OCI-LY7 (cell line): Measurements from ENCODE around the gene AP3S2.

Source experiments
- EZH2phosphoT487 ChIP-seq: fragments of 200-600 bp; sonication (generic); IDR thresholded peaks from 2 replicates; pipeline ENCODE4 v1.6.1; 2018; ENCODE audit warnings: low read depth, borderline replicate concordance, mild to moderate bottlenecking, mixed run types, antibody characterized with exemption, low read length, moderate library complexity, mixed read lengths
- TF ChIP-seq, protein P1 (sequence below): fragments of 200-600 bp; sonication (generic); conservative IDR thresholded peaks from 2 replicates; pipeline ENCODE4 v1.5.1; 2014; ENCODE audit warnings: mild to moderate bottlenecking, antibody characterized with exemption, low read length, moderate library complexity, mixed read lengths

DNA sequence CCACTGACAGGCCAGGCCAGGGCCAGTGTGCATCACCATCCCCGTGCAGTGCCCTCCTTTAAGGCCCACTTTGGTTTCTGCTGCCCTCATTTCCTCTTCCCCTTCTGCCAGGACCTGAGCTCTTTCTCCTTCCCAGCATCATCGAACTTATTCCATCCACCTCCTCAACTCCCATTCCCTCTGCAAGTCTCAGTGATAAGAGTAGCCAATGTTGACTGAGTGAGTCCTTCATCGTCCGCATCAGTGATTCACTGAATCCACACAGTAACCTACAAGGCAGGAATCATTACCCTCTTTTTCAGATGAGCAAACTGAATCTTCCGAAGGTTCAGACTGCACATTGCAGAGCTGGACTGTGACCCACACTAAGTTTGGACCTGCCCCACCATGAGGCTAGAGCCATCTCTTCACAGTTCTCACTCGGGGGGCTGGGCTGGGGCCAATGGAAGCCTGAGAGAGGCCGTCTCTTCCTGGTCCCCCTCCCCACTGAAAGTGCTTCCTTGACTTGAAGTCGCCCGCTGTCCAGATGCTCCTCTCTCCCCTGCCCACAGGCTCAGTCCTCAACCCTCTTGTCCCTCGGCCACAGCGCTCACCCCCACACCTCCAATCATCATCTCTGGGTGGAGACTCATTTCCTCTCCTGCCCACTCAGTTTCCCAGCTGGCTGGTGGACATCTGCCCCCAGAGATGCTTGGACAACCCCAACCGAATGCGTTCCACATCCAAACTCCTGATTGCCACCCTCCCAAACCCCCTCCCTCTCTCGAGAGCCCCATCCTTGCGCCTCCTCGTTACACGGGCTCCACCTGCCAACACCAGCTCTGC lies 64.0 kb downstream of the AP3S2 start:
- TF ChIP-seq, protein P1, sequence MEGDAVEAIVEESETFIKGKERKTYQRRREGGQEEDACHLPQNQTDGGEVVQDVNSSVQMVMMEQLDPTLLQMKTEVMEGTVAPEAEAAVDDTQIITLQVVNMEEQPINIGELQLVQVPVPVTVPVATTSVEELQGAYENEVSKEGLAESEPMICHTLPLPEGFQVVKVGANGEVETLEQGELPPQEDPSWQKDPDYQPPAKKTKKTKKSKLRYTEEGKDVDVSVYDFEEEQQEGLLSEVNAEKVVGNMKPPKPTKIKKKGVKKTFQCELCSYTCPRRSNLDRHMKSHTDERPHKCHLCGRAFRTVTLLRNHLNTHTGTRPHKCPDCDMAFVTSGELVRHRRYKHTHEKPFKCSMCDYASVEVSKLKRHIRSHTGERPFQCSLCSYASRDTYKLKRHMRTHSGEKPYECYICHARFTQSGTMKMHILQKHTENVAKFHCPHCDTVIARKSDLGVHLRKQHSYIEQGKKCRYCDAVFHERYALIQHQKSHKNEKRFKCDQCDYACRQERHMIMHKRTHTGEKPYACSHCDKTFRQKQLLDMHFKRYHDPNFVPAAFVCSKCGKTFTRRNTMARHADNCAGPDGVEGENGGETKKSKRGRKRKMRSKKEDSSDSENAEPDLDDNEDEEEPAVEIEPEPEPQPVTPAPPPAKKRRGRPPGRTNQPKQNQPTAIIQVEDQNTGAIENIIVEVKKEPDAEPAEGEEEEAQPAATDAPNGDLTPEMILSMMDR, result no peak
- TF ChIP-seq EZH2phosphoT487, result no peak
